HCT116 (cell line): ENCODE data around the gene KRTAP29-1. TPM values are rescaled to one million over a fixed set of nuclear protein-coding genes. Genes with fewer than 3 reads are reported as not detected.

Source experiments
- ATAC-seq: fragments of 200-7000 bp; cut with Tn5 transposase; 2 replicates; pipeline ENCODE4 v1.9.1; 2020; ENCODE audit warnings: mild to moderate bottlenecking, moderate library complexity
- BruUV-seq: library from RNA; stranded (reverse); fragments of 400-500 nt; replicated peaks from 2 replicates; lab custom pipeline; 2021; lab: Mats Ljungman, UMichigan
- CTCF ChIA-PET: fragments of 300-600 bp; sonication (Branson Sonifier 250); formaldehyde crosslinking; loops from one replicate; lab custom pipeline; 2021; ENCODE audit warnings: antibody characterized with exemption; lab: Charles Lee
- POLR2A ChIA-PET: fragments of 300-600, 350-600 bp; sonication (Branson Sonifier 250); formaldehyde crosslinking; loops from one replicate; lab custom pipeline; 2021; ENCODE audit warnings: antibody characterized with exemption; lab: Charles Lee
- RAD21 ChIA-PET, 2 experiments: fragments of 300-600 bp; sonication (Branson Sonifier 250); formaldehyde crosslinking; loops; one replicate each; lab custom pipeline; 2023; ENCODE audit warnings: low total read pairs in 2 of 2; ENCODE audit not compliant: uncharacterized antibody in 2 of 2, unreplicated experiment in 2 of 2, low non-redundant PET in 1 of 2; lab: Charles Lee
- DNase-seq: peaks from one replicate; pipeline ENCODE4 v3.0.0-alpha.2; 2010; ENCODE audit warnings: low read depth, low spot score
- H2AFZ ChIP-seq: fragments of 200-600 bp; shearing (Covaris generic), sonication (generic); 2 replicates; pipeline ENCODE4 v1.6.1; 2017; ENCODE audit warnings: low read depth, mixed run types, mixed read lengths, antibody characterized with exemption, low read length; ENCODE audit not compliant: poor library complexity, severe bottlenecking
- H3K27ac ChIP-seq: 2 replicates; pipeline ENCODE4 v1.5.1; 2012; ENCODE audit warnings: low read depth, low read length
- H3K27me3 ChIP-seq: fragments of 200-600 bp; sonication (generic); 2 replicates; pipeline ENCODE4 v1.6.1; 2016; ENCODE audit warnings: mixed run types, low read length, mixed read lengths; ENCODE audit not compliant: insufficient read depth
- H3K36me3 ChIP-seq, 2 experiments: fragments of 200-500 bp in 1 of 2; fragments of 200-600 bp in 1 of 2; sonication (Bioruptor generic) in 1 of 2; sonication (generic) in 1 of 2; 2 replicates each; pipeline versions ENCODE4 v1.5.1 to v1.6.1; 2014 to 2016; ENCODE audit warnings: low read length in 2 of 2, inconsistent platforms in 1 of 2, mixed read lengths in 1 of 2, mixed run types in 1 of 2; ENCODE audit not compliant: insufficient read depth in 2 of 2, control insufficient read depth in 1 of 2
- H3K4me1 ChIP-seq, 2 experiments: fragments of 200-600 bp in 1 of 2; sonication (generic) in 1 of 2; 2 replicates each; pipeline versions ENCODE4 v1.5.1 to v1.6.1; 2012 to 2017; ENCODE audit warnings: low read length in 2 of 2, inconsistent platforms in 1 of 2, mild to moderate bottlenecking in 1 of 2, mixed read lengths in 1 of 2, mixed run types in 1 of 2, moderate library complexity in 1 of 2; ENCODE audit not compliant: insufficient read depth in 2 of 2, control insufficient read depth in 1 of 2
- H3K4me2 ChIP-seq: fragments of 200-600 bp; sonication (generic); 2 replicates; pipeline ENCODE4 v1.6.1; 2017; ENCODE audit warnings: mixed run types, low read length, mixed read lengths
- H3K4me3 ChIP-seq, 2 experiments: fragments of 200-600 bp in 1 of 2; sonication (generic) in 1 of 2; replicated peaks in 1 of 2; 2 replicates each; pipeline ENCODE4 v1.5.1; 2011 to 2016; ENCODE audit warnings: low read length in 2 of 2, control low read depth in 1 of 2, low read depth in 1 of 2, mild to moderate bottlenecking in 1 of 2, mixed read lengths in 1 of 2, mixed run types in 1 of 2
- H3K79me2 ChIP-seq: fragments of 200-600 bp; sonication (generic); 2 replicates; pipeline ENCODE4 v1.6.1; 2017; ENCODE audit warnings: mild to moderate bottlenecking, mixed run types, low read length, moderate library complexity, mixed read lengths; ENCODE audit not compliant: insufficient read depth
- H3K9ac ChIP-seq: fragments of 200-600 bp; sonication (generic); 2 replicates; pipeline ENCODE4 v1.6.1; 2016; ENCODE audit warnings: low read length, mixed read lengths
- H3K9me2 ChIP-seq: fragments of 200-600 bp; sonication (generic), shearing (Covaris generic); 2 replicates; pipeline ENCODE4 v1.6.1; 2017; ENCODE audit warnings: mixed run types, mild to moderate bottlenecking, moderate library complexity; ENCODE audit not compliant: insufficient read depth
- H3K9me3 ChIP-seq, 2 experiments: fragments of 200-500 bp in 1 of 2; fragments of 200-600 bp in 1 of 2; sonication (Bioruptor generic) in 1 of 2; sonication (generic) in 1 of 2; 2 replicates each; pipeline ENCODE4 v1.6.1; 2014 to 2017; ENCODE audit warnings: low read length in 2 of 2, mixed read lengths in 2 of 2, inconsistent platforms in 1 of 2, low read depth in 1 of 2, mild to moderate bottlenecking in 1 of 2, mixed run types in 1 of 2, moderate library complexity in 1 of 2; ENCODE audit not compliant: control insufficient read depth in 1 of 2, insufficient read depth in 1 of 2
- H4K20me1 ChIP-seq: fragments of 200-600 bp; sonication (generic), shearing (Covaris generic); 2 replicates; pipeline ENCODE4 v1.6.1; 2017; ENCODE audit warnings: mixed run types, mild to moderate bottlenecking, moderate library complexity; ENCODE audit not compliant: insufficient read depth
- CBX3 ChIP-seq: IDR thresholded peaks from 2 replicates; pipeline ENCODE4 v1.6.1; 2012; ENCODE audit warnings: low read depth
- CEBPB ChIP-seq: IDR thresholded peaks from 2 replicates; pipeline ENCODE4 v1.6.1; 2012; ENCODE audit warnings: low read depth
- EGR1 ChIP-seq: IDR thresholded peaks from 2 replicates; pipeline ENCODE4 v1.6.1; 2012; ENCODE audit warnings: low read depth
- EZH2 ChIP-seq: fragments of 200-600 bp; sonication (generic); IDR thresholded peaks from 2 replicates; pipeline ENCODE4 v1.6.1; 2017; ENCODE audit warnings: antibody characterized with exemption, mixed run types
- EZH2phosphoT487 ChIP-seq: fragments of 200-600 bp; IDR thresholded peaks from 2 replicates; pipeline ENCODE4 v1.6.1; 2018; ENCODE audit warnings: antibody characterized with exemption, borderline replicate concordance
- FOSL1 ChIP-seq: IDR thresholded peaks from 2 replicates; pipeline ENCODE4 v1.6.1; 2012; ENCODE audit warnings: low read depth
- JUND ChIP-seq: IDR thresholded peaks from 2 replicates; pipeline ENCODE4 v1.6.1; 2012
- POLR2A ChIP-seq: IDR thresholded peaks from 2 replicates; pipeline ENCODE4 v1.7.0; 2011; ENCODE audit warnings: borderline replicate concordance; ENCODE audit not compliant: insufficient read depth, insufficient read length; ENCODE audit errors: extremely low read depth
- POLR2AphosphoS5 ChIP-seq: IDR thresholded peaks from 2 replicates; pipeline ENCODE4 v1.6.1; 2011; ENCODE audit warnings: mild to moderate bottlenecking, low read depth, low read length, moderate library complexity
- SIN3A ChIP-seq: IDR thresholded peaks from 2 replicates; pipeline ENCODE4 v1.6.1; 2012; ENCODE audit warnings: low read depth
- SP1 ChIP-seq: IDR thresholded peaks from 2 replicates; pipeline ENCODE4 v1.6.1; 2012; ENCODE audit warnings: low read depth
- SRF ChIP-seq: IDR thresholded peaks from 2 replicates; pipeline ENCODE4 v1.6.1; 2012; ENCODE audit warnings: low read depth
- YY1 ChIP-seq: IDR thresholded peaks from 2 replicates; pipeline ENCODE4 v1.6.1; 2011; ENCODE audit warnings: low read length, low read depth, moderate library complexity, mild to moderate bottlenecking; ENCODE audit not compliant: insufficient replicate concordance; ENCODE audit errors: extremely low read depth
- ZBTB33 ChIP-seq: IDR thresholded peaks from 2 replicates; pipeline ENCODE4 v1.6.1; 2011; ENCODE audit warnings: mild to moderate bottlenecking, low read length, moderate library complexity; ENCODE audit not compliant: insufficient replicate concordance; ENCODE audit errors: extremely low read depth
- ZFX ChIP-seq: fragments of 450-650 bp; IDR thresholded peaks from 2 replicates; pipeline ENCODE4 v1.6.1; 2017
- ZNF274 ChIP-seq: fragments of 200-500 bp; sonication (Bioruptor generic); IDR thresholded peaks from 2 replicates; pipeline ENCODE4 v1.6.1; 2014; ENCODE audit warnings: mild to moderate bottlenecking, low read depth, low read length, inconsistent platforms
- intact Hi-C: fragments of 100-400 bp; cut with micrococcal nuclease; formaldehyde crosslinking; loops from 2 replicates; pipeline ENCODE4 v1.10.0; 2022
- total RNA-seq: library from RNA; stranded (reverse); gene quantifications from one replicate; pipeline ENCODE4 v1.2.1, GENCODE V29; 2021; ENCODE audit not compliant: unreplicated experiment
- TF ChIP-seq, protein P1 (sequence below): IDR thresholded peaks from 2 replicates; pipeline ENCODE4 v1.6.1; 2012
- TF ChIP-seq, protein P2 (sequence below): IDR thresholded peaks from 2 replicates; pipeline ENCODE4 v1.6.1; 2012; ENCODE audit warnings: low read depth
- TF ChIP-seq, protein P3 (sequence below): IDR thresholded peaks from 2 replicates; pipeline ENCODE4 v1.6.1; 2012
- TF ChIP-seq, protein P4 (sequence below), 3 experiments: fragments of 200-600 bp in 1 of 3; sonication (generic) in 1 of 3; IDR thresholded peaks in 2 of 3; conservative IDR thresholded peaks in 1 of 3; 2 replicates each; pipeline ENCODE4 v1.5.1; 2012 to 2017; ENCODE audit warnings: low read depth in 2 of 3, low read length in 2 of 3, antibody characterized with exemption in 1 of 3, borderline replicate concordance in 1 of 3, control low read depth in 1 of 3, mild to moderate bottlenecking in 1 of 3, mixed read lengths in 1 of 3, mixed run types in 1 of 3, moderate library complexity in 1 of 3; ENCODE audit not compliant: insufficient read depth in 1 of 3

KRTAP29-1 gene
- total RNA-seq, 1 experiment from 2014 or later: 0.22 TPM

DNA sequence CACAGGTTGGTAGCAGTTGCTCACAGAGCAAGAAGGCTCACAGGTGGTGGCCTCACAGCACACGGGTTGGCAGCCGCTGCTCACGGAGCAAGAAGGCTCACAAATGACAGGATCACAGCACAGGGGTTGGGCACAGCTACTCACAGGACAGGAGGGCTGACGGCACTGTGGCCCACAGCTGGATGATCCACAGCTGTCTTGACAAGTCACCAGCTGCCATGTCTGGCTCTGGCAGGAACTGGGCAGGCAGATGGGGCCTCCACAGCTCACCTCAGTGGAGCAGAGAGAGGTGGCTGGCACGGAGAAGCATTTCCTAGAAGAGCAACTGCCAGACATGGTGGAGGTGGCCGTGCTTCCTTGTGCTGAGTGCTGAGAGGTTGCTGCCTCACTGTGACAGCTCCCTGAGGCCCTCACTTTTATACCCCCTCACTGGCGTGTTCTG is 6.3 kb upstream of the KRTAP29-1 start, which contains the start of gene KRTAP16-1:
KRTAP16-1 (minus strand) TSS at position 392 of the 442 bp plus-strand sequence; CDS start at position 336, 56 bp downstream.
- ChIA-PET POLR2A (no interaction called here), RAD21 (no interaction called here), CTCF (no interaction called here)
- H3K27ac ChIP-seq: no peak within 1 kb of the TSS
- H3K4me3 ChIP-seq: no peak within 1 kb of the TSS
- no peaks in the 10 kb centered on the region for H3K27me3 ChIP-seq
- no peaks in the 10 kb centered on the region for H3K36me3 ChIP-seq
- intact Hi-C loops: no loop called here
- no TSS peak for BruUV-seq
- no peak for TF ChIP-seq YY1
- TF ChIP-seq, protein P1, sequence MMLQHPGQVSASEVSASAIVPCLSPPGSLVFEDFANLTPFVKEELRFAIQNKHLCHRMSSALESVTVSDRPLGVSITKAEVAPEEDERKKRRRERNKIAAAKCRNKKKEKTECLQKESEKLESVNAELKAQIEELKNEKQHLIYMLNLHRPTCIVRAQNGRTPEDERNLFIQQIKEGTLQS: no peak
- no peak for TF ChIP-seq ZNF274
- TF ChIP-seq, protein P2, sequence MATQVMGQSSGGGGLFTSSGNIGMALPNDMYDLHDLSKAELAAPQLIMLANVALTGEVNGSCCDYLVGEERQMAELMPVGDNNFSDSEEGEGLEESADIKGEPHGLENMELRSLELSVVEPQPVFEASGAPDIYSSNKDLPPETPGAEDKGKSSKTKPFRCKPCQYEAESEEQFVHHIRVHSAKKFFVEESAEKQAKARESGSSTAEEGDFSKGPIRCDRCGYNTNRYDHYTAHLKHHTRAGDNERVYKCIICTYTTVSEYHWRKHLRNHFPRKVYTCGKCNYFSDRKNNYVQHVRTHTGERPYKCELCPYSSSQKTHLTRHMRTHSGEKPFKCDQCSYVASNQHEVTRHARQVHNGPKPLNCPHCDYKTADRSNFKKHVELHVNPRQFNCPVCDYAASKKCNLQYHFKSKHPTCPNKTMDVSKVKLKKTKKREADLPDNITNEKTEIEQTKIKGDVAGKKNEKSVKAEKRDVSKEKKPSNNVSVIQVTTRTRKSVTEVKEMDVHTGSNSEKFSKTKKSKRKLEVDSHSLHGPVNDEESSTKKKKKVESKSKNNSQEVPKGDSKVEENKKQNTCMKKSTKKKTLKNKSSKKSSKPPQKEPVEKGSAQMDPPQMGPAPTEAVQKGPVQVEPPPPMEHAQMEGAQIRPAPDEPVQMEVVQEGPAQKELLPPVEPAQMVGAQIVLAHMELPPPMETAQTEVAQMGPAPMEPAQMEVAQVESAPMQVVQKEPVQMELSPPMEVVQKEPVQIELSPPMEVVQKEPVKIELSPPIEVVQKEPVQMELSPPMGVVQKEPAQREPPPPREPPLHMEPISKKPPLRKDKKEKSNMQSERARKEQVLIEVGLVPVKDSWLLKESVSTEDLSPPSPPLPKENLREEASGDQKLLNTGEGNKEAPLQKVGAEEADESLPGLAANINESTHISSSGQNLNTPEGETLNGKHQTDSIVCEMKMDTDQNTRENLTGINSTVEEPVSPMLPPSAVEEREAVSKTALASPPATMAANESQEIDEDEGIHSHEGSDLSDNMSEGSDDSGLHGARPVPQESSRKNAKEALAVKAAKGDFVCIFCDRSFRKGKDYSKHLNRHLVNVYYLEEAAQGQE: no peak
- TF ChIP-seq CBX3: no peak
- TF ChIP-seq FOSL1: no peak
- no peak for TF ChIP-seq SRF
- TF ChIP-seq, protein P3, sequence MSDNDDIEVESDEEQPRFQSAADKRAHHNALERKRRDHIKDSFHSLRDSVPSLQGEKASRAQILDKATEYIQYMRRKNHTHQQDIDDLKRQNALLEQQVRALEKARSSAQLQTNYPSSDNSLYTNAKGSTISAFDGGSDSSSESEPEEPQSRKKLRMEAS: no peak
- TF ChIP-seq CEBPB: no peak
- no peak for TF ChIP-seq SP1
- TF ChIP-seq POLR2A: no peak
- TF ChIP-seq EZH2: no peak
- TF ChIP-seq ZBTB33: no peak
- TF ChIP-seq, protein P4, sequence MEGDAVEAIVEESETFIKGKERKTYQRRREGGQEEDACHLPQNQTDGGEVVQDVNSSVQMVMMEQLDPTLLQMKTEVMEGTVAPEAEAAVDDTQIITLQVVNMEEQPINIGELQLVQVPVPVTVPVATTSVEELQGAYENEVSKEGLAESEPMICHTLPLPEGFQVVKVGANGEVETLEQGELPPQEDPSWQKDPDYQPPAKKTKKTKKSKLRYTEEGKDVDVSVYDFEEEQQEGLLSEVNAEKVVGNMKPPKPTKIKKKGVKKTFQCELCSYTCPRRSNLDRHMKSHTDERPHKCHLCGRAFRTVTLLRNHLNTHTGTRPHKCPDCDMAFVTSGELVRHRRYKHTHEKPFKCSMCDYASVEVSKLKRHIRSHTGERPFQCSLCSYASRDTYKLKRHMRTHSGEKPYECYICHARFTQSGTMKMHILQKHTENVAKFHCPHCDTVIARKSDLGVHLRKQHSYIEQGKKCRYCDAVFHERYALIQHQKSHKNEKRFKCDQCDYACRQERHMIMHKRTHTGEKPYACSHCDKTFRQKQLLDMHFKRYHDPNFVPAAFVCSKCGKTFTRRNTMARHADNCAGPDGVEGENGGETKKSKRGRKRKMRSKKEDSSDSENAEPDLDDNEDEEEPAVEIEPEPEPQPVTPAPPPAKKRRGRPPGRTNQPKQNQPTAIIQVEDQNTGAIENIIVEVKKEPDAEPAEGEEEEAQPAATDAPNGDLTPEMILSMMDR (IDR thresholded peaks at IDR 0.05 in 2 of 3, conservative IDR thresholded peaks at IDR 0.05 in 1 of 3; ENCODE audit: borderline replicate concordance in 1 of 3, insufficient read depth in 1 of 3, low read depth in 2 of 3, low read length in 2 of 3): no peak
- no peak for TF ChIP-seq JUND
- TF ChIP-seq ZFX: no peak
- no peak for TF ChIP-seq EGR1
- no peak for TF ChIP-seq EZH2phosphoT487
- no peak for TF ChIP-seq POLR2AphosphoS5
- no peak for TF ChIP-seq SIN3A
- H3K9me3 ChIP-seq: no peaks in the 10 kb centered on the region
- DNase-seq: no peak
- H3K9ac ChIP-seq: no peak within 1 kb of the TSS
- H2AFZ ChIP-seq: no peak within 1 kb of the TSS
- H3K4me2 ChIP-seq: no peak within 1 kb of the TSS
- no peaks in the 10 kb centered on the region for H3K79me2 ChIP-seq
- H3K4me1 ChIP-seq: no peaks in the 10 kb centered on the region
- no peaks in the 10 kb centered on the region for H4K20me1 ChIP-seq
- no peaks in the 10 kb centered on the region for H3K9me2 ChIP-seq
- no peak for ATAC-seq
